HS-27A (cell line): ENCODE measurements around the gene IZUMO1R.
"Not testable (repeated sequence)": the region's sequence is repeated elsewhere in the genome, so short reads cannot be mapped to it uniquely, and the experiment has no call there.

ENCODE experiments used
- DNase-seq: peaks from one replicate; pipeline ENCODE4 v3.0.0-alpha.2; 2012; ENCODE audit warnings: low read depth, missing footprints

The IZUMO1R gene

DNA sequence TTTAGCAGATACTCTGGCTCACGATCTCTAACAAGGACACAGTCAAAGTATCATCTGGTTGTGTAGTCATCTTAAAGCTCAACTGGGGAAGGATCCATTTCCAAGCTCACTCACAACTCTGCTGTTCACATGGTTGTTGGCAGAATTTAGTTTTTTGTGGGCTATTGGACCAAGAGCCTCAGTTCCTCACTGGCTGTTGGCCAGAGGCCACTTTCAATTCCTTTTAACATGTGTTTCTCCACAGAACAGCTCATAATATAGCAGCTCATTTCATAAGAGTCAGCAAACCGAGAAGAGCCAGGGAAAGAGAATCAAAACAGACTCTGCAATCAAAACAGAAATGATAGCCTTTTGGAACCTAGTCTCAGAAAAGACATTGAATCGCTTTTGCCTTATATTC lies 22.6 kb downstream of the IZUMO1R start:
- DNase-seq, result no peak

DNA sequence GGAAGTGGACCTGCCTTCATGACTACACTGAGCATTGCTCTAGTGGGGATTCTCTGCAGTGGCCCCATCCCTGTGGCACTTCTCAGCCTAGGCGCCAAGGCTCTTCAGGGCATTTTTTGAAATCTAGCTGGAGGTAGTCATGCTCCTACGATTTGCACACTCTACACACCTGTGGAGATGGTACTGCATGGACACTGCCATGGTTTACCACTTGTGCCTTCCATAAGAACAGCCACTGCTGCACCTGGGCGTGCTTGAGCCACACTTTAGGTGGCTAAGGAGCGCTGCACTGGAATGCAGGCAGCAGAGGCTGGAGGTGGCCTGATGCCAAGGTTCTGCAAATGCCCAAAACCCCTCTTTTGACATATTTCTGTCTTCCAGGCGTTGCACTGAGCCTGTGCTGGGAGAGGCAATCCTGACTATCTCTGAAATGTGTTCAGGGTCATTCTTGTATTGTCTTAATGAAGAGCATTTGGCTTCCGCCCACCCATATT lies 24.3 kb downstream of the IZUMO1R start:
- no peak for DNase-seq

DNA sequence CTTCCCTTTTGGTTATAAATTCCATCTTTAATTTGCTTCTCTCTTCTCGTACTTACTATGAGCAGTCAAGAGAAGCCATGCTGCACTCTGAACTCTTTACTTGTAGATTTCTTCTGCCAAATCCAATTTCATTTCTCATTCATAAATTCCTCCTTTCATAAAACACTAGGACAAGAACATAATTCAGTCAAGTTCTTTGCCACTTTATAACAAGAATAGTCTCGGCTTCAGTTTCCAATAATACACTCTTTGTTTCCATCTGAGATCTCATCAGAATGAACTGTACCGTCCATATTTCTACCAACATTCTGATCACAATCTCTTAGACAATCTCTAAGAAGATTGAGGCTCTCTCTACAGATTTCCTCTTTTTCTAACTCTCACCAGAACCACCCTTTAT lies 25.1 kb downstream of the IZUMO1R start:
- no peak for DNase-seq

DNA sequence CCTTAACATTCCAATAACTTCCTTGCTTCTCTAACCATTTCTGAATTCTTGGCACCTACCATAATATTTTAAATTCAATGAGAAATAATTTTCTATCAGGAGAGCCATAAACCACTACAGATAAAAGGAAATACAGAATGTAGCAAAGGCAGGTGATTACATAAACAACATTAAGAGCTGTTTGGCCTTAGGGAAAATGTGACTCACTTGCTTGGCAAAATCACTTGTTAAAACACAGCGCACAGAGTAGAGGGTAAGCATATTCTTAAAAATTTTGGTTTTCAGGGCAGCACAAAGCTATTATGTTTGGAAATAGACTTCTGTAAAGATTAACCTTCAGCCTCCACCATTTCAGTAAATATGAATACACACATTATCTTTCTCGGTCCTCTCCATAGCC lies 26.4 kb downstream of the IZUMO1R start:
- no peak for DNase-seq

DNA sequence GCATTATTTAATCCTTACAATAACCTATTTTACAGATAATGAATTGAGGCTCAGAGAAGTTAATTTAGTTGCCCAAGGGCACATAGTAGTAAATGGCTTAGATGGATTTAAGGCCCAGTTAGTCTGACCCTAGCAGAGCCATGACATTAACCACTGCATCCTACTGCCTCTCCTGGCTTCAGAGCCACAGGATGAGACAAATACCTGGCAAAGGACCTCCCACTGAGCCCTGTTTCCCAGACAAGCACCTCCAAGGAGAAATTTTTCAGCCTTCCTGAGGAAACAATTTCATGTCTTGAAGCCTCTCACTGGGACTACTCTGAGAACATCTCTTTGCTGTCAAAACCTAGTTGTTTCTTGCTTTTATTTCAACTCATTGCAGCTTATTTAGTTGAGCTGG lies 28.4 kb downstream of the IZUMO1R start:
- no peak for DNase-seq

DNA sequence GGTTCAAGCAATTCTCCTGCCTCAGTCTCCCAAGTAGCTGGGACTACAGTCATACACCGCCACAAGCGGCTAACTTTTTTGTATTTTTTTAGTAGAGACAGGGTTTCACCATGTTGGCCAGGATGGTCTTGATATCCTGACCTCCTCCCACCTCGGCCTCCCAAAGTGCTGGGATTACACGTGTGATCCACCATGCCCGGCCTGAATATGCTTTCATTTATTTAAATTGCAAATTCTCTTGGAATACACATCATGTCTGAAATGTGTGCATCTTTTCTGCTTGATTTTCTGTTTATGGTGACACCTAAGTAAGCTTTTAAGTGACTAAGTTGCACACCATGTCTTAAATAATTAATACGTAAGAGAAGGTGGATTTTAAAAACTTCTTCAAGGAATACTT lies 31.7 kb downstream of the IZUMO1R start:
- DNase-seq, result no peak

DNA sequence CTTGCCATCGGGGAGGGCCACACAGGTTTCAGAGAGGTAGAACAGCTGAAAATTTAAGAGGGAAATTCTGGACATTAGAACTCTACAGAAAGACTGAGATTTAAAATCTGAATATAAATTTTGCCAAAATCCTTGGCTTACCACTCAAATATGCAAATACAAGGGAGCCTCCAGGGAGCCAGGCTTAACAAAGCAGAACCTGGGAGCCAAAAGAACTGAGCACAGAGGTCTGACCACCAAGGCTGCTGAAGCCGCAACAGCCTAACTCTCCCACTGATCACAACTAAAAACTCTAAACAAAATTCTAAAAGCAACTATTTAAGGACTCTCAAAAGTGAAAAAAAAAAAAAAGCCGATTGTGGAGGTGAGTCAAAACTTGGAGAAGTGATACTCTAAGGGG lies 34.3 kb downstream of the IZUMO1R start:
- no peak for DNase-seq

DNA sequence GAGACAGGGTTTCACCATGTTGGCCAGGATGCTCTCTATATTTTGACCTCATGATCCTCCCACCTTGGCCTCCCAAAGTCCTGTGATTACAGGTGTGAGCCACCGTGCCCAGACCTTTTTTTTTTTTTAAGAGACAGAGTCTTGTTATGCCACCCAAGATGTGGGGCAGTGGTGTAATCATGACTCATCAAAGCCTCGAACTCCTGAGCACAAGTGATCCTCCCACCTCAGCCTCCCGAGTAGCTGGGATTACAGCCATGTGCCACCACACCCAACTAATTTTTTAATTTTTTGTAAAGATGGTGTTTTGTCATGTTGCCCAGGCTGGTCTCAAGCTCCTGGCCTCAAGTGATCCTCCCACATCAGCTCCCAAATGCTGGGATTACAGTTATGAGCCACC lies 37.9 kb downstream of the IZUMO1R start:
- no peak for DNase-seq

DNA sequence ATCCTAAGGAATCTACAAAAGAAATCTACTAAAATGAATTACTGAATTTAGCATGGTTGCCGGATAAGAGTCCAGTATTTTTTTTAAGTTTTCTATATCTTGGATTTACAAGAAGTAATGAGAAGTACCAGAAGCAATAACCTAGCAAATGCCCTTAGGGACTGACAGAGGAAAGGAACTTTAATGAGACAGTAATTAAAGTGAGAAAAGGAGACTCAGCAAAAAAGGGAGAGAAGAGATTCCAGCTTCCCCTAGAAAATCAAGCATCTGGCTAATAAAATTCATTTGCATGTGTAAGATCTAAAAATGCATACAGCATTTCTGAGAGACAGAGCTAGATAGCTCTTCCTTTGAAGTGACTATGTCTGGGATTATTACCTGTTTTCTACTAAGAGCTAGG lies 39.1 kb downstream of the IZUMO1R start:
- no peak for DNase-seq

DNA sequence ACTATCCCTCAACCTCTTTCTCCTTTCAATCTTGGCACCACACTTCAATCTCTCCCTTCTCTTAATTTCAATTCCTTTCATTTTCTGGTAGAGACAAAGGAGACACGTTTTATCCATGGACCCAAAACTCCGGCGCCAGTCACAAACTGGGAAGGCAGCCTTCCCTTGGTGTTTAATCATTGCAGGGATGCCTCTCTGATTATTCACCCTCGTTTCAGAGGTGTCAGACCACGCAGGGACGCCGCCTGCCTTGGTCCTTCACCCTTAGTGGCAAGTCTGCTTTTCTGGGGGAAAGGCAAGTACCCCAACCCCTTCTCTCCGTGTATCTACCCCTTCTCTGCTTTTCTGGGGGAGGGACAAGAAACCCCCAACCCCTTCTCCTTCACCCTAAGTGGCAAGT lies 41.9 kb downstream of the IZUMO1R start:
- DNase-seq, result not testable (repeated sequence)

DNA sequence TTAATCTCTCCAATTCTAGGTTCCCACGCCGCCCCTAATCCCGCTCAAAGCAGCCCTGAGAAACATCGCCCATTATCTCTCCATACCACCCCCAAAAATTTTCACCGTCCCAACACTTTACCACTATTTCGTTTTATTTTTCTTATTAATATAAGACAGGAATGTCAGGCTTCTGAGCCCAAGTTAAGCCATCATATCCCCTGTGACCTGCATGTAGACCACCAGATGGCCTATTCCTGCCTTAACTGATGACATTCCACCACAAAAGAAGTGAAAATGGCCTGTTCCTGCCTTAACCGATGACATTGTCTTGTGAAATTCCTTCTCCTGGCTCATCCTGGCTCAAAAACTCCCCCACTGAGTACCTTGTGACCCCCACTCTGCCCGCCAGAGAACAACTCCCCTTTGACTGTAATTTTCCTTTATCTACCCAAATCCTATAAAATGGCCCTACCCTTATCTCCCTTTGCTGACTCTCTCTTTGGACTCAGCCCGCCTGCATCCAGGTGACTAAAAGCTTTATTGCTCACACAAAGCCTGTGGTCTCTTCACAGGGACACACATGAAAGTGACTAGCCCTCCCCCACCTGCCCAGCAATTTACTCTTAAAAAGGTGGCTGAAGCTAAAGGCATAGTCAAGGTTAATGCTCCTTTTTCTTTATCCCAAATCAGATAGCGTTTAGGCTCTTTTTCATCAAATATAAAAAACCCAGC lies 46.6 kb downstream of the IZUMO1R start:
- not testable (repeated sequence) for DNase-seq
